Testis (tissue), 3 donors: ENCODE measurements around the gene FAM53B. TPM values are rescaled to one million over a fixed set of nuclear protein-coding genes. Genes with fewer than 3 reads are reported as not detected.

Experiments used
- DNase-seq: peaks from one replicate; pipeline ENCODE4 v3.0.0-alpha.2; 2019
- H3K27ac ChIP-seq, 2 donors: fragments of 200-600 bp; sonication (generic); one replicate each; pipeline ENCODE4 v1.5.1; 2019
- H3K27me3 ChIP-seq: fragments of 200-600 bp; sonication (generic); one replicate; pipeline ENCODE4 v1.5.1; 2019
- H3K36me3 ChIP-seq: fragments of 200-600 bp; sonication (generic); one replicate; pipeline ENCODE4 v1.5.1; 2017; ENCODE audit warnings: low read depth; ENCODE audit errors: missing control alignments
- H3K4me1 ChIP-seq: fragments of 200-600 bp; sonication (generic); one replicate; pipeline ENCODE4 v1.5.1; 2019
- H3K4me3 ChIP-seq, 2 donors: fragments of 200-600 bp; sonication (generic); one replicate each; pipeline ENCODE4 v1.5.1; 2017 to 2019
- H3K9me3 ChIP-seq: fragments of 200-600 bp; sonication (generic); one replicate; pipeline ENCODE4 v1.5.1; 2017
- CTCF ChIP-seq, 3 experiments: fragments of 450-650 bp in 2 of 3; fragments of 200-600 bp in 1 of 3; sonication (generic) in 1 of 3; IDR thresholded peaks; one replicate each; pipeline ENCODE4 v1.5.1; 2016 to 2019; ENCODE audit warnings: antibody characterized with exemption in 3 of 3, mild to moderate bottlenecking in 2 of 3, moderate library complexity in 1 of 3
- POLR2A ChIP-seq: fragments of 450-650 bp; IDR thresholded peaks from one replicate; pipeline ENCODE4 v1.6.1; 2017; ENCODE audit warnings: antibody characterized with exemption, mild to moderate bottlenecking, moderate library complexity
- WGBS, 2 donors: methylation state at CpG; one replicate each; pipeline ENCODE4 v1.1.5; 2018; 5-methylcytosine and 5-hydroxymethylcytosine counted together
- intact Hi-C: fragments of 100-400 bp; cut with DNase I; formaldehyde crosslinking; loops from one replicate; pipeline ENCODE4 v1.15.1; 2023; ENCODE audit warnings: low total_unique reads
- polyA plus RNA-seq: library from polyadenylated mRNA; stranded (reverse); fragments of 350-450 nt; fragmentation: Illumina TruSeq; extraction: RNeasy Lipid Tissue Mini Kit (QIAGEN cat#74804); gene quantifications from one replicate; pipeline ENCODE4 v1.2.3, GENCODE V29; 2014; ENCODE audit warnings: low read depth, low replicate concordance; ENCODE audit not compliant: insufficient read depth
- total RNA-seq, 2 donors: library from RNA; depleted of rRNA; stranded (reverse); fragments of >200 nt; gene quantifications; one replicate each; pipeline ENCODE4 v1.2.3, GENCODE V29; 2016

The FAM53B gene
- total and polyA plus RNA-seq, 3 donors from 2014 or later = 36.9 to 125 (median 109) TPM

- no peak for DNase-seq
- Histone ChIP-seq H3K4me1 (peaks cover 54% of the 10 kb centered on the region), H3K27me3 (no peaks in the 10 kb centered on the region), H3K27ac (peak overlapping the region; percentile 70 to 77), H3K36me3 (no peaks in the 10 kb centered on the region), H3K9me3 (no peaks in the 10 kb centered on the region), H3K4me3 (no peak overlapping the region)
- intact Hi-C loops = no loop called here
- TF ChIP-seq CTCF (IDR thresholded peaks at IDR 0.05) (no peak), POLR2A (no peak)
- 87 to 95% methylated on average over 8 of the region's 8 CpGs for WGBS, 2 donors
These were observed 78.6 kb downstream of the FAM53B start for GRCh38 chr10:124665558-124665957.

- TF ChIP-seq POLR2A (no peak), CTCF (IDR thresholded peaks at IDR 0.05) (no peak)
- Histone ChIP-seq H3K4me3 (no peak overlapping the region), H3K27me3 (no peaks in the 10 kb centered on the region), H3K36me3 (no peaks in the 10 kb centered on the region), H3K9me3 (no peaks in the 10 kb centered on the region), H3K27ac (no peak overlapping the region), H3K4me1 (peaks cover 53% of the 10 kb centered on the region)
- WGBS, 2 donors = 57 to 73% methylated on average over 2 of the region's 2 CpGs
- intact Hi-C loops = no loop called here
- DNase-seq = no peak
These were observed 79.1 kb downstream of the FAM53B start for GRCh38 chr10:124665091-124665490.

GRCh38 chr10:124663766-124664360 lies 80.3 kb downstream of the FAM53B start:
- intact Hi-C loops = no loop called here
- Histone ChIP-seq H3K9me3 (no peaks in the 10 kb centered on the region), H3K4me3 (no peak overlapping the region), H3K27me3 (no peaks in the 10 kb centered on the region), H3K27ac (peak overlapping the region in 1 of 2 donors; percentile 41), H3K4me1 (peaks cover 47% of the 10 kb centered on the region), H3K36me3 (no peaks in the 10 kb centered on the region)
- DNase-seq = no peak
- 97% methylated on average over 9 to 11 of the region's 11 CpGs for WGBS, 2 donors
- TF ChIP-seq CTCF (IDR thresholded peaks at IDR 0.05) (no peak), POLR2A (no peak)

GRCh38 chr10:124663228-124663627 lies 81.0 kb downstream of the FAM53B start:
- no peaks in the 10 kb centered on the region for H3K27me3 ChIP-seq
- H3K4me1 ChIP-seq = peaks cover 41% of the 10 kb centered on the region
- no peak overlapping the region for H3K4me3 ChIP-seq
- peak; percentile 58 for DNase-seq
- TF ChIP-seq POLR2A (no peak), CTCF (IDR thresholded peaks at IDR 0.05) (no peak)
- WGBS, 2 donors = 72 to 75% methylated on average over 7 to 8 of the region's 8 CpGs
- H3K36me3 ChIP-seq = no peaks in the 10 kb centered on the region
- no peaks in the 10 kb centered on the region for H3K9me3 ChIP-seq
- H3K27ac ChIP-seq = peak overlapping the region; percentile 18 to 41
- intact Hi-C loops = no loop called here

- H3K27ac ChIP-seq = no peak overlapping the region
- TF ChIP-seq CTCF (IDR thresholded peaks at IDR 0.05) (no peak), POLR2A (no peak)
- H3K4me3 ChIP-seq = no peak overlapping the region
- no peaks in the 10 kb centered on the region for H3K36me3 ChIP-seq
- intact Hi-C loops = no loop called here
- peaks cover 27% of the 10 kb centered on the region for H3K4me1 ChIP-seq
- no peaks in the 10 kb centered on the region for H3K9me3 ChIP-seq
- no peaks in the 10 kb centered on the region for H3K27me3 ChIP-seq
- WGBS, 2 donors = 73 to 93% methylated on average over 4 to 9 of the region's 9 CpGs
- no peak for DNase-seq
These were observed 82.5 kb downstream of the FAM53B start for GRCh38 chr10:124661660-124662180.
